A549 (cell line): ENCODE results near the gene CXCR5.

Source experiments
- CTCF ChIP-seq: fragments of >200 bp; sonication (Bioruptor Twin); formaldehyde crosslinking; IDR thresholded peaks from 3 replicates; pipeline ENCODE4 v1.5.1; 2016
- JUNB ChIP-seq: fragments of >200 bp; sonication (Bioruptor Twin); formaldehyde crosslinking; IDR thresholded peaks from 2 replicates; pipeline ENCODE4 v1.6.1; 2016
- RAD21 ChIP-seq, 2 experiments: fragments of >200 bp in 1 of 2; sonication (Bioruptor Twin) in 1 of 2; formaldehyde crosslinking in 1 of 2; IDR thresholded peaks in 1 of 2; conservative IDR thresholded peaks in 1 of 2; 2 replicates in 1 of 2; 3 replicates in 1 of 2; pipeline ENCODE4 v1.6.1; 2012 to 2018; ENCODE audit warnings: inconsistent platforms in 1 of 2
- RFX5 ChIP-seq: fragments of 450-650 bp; IDR thresholded peaks from 2 replicates; pipeline ENCODE4 v1.7.1; 2014; ENCODE audit warnings: antibody characterized with exemption, mild to moderate bottlenecking, moderate library complexity

GRCh38 chr11:118872403-118872821 lies 11.3 kb upstream of the CXCR5 start:
- TF ChIP-seq JUNB (no peak), CTCF (no peak), RAD21 (conservative IDR thresholded peaks at IDR 0.05 in 1 of 2, IDR thresholded peaks at IDR 0.05 in 1 of 2) (no peak), RFX5 (no peak)
